Measurements from ENCODE around the gene FSD1L. TPM values are rescaled to one million over a fixed set of nuclear protein-coding genes. Genes with fewer than 3 reads are reported as not detected.

FSD1L gene
- total RNA-seq, 3 donors from 2014 or later: 3.4 to 5.9 (median 5.2) TPM

GRCh38 chr9:105452185-105452584 lies 4.4 kb downstream of the FSD1L start:
- Histone ChIP-seq H3K27me3 (no peaks in the 10 kb centered on the region), H3K27ac (no peak overlapping the region), H3K4me3 (no peak overlapping the region), H3K4me1 (peaks cover 0 to 6% of the 10 kb centered on the region in 2 donors), H3K36me3 (no peaks in the 10 kb centered on the region), H3K9me3 (no peaks in the 10 kb centered on the region)
- no peak for TF ChIP-seq CTCF (IDR thresholded peaks at IDR 0.05)
- no peak for TF ChIP-seq POLR2A (IDR thresholded peaks at IDR 0.05)
- TF ChIP-seq POLR2AphosphoS5 (IDR thresholded peaks at IDR 0.05): no peak
- DNase-seq (ENCODE audit: low spot score in 2 of 2): no peak
- intact Hi-C loops (cut with DNase I; ENCODE audit: low total_unique reads): no loop called here

- Histone ChIP-seq H3K9me3 (no peaks in the 10 kb centered on the region), H3K27ac (no peak overlapping the region), H3K4me1 (no peaks in the 10 kb centered on the region), H3K36me3 (no peaks in the 10 kb centered on the region), H3K27me3 (no peaks in the 10 kb centered on the region), H3K4me3 (no peak overlapping the region)
- intact Hi-C loops (cut with DNase I; ENCODE audit: low total_unique reads): no loop called here
- no peak for TF ChIP-seq POLR2AphosphoS5 (IDR thresholded peaks at IDR 0.05)
- TF ChIP-seq CTCF (IDR thresholded peaks at IDR 0.05): no peak
- no peak for TF ChIP-seq POLR2A (IDR thresholded peaks at IDR 0.05)
- DNase-seq (ENCODE audit: low spot score in 2 of 2): no peak
Measured at GRCh38 chr9:105455836-105456475, 8.1 kb downstream of the FSD1L start.

- Histone ChIP-seq H3K27me3 (no peaks in the 10 kb centered on the region), H3K4me1 (no peaks in the 10 kb centered on the region), H3K9me3 (no peaks in the 10 kb centered on the region), H3K4me3 (peak overlapping the region in 2 of 3 donors; percentile 15 to 29), H3K27ac (no peak overlapping the region), H3K36me3 (no peaks in the 10 kb centered on the region)
- TF ChIP-seq POLR2AphosphoS5 (IDR thresholded peaks at IDR 0.05) (no peak), CTCF (IDR thresholded peaks at IDR 0.05) (no peak), POLR2A (IDR thresholded peaks at IDR 0.05) (no peak)
- intact Hi-C loops (cut with DNase I; ENCODE audit: low total_unique reads): no loop called here
- no peak for DNase-seq (ENCODE audit: low spot score in 2 of 2)
Measured at GRCh38 chr9:105457560-105458294, 9.9 kb downstream of the FSD1L start.

GRCh38 chr9:105458404-105458803 lies 10.6 kb downstream of the FSD1L start:
- TF ChIP-seq POLR2AphosphoS5 (IDR thresholded peaks at IDR 0.05): no peak
- TF ChIP-seq CTCF (IDR thresholded peaks at IDR 0.05): no peak
- no peak for TF ChIP-seq POLR2A (IDR thresholded peaks at IDR 0.05)
- Histone ChIP-seq H3K27me3 (no peaks in the 10 kb centered on the region), H3K9me3 (no peaks in the 10 kb centered on the region), H3K36me3 (no peaks in the 10 kb centered on the region), H3K4me1 (no peaks in the 10 kb centered on the region), H3K4me3 (no peak overlapping the region), H3K27ac (no peak overlapping the region)
- no peak for DNase-seq (ENCODE audit: low spot score in 2 of 2)
- intact Hi-C loops (cut with DNase I; ENCODE audit: low total_unique reads): no loop called here

- Histone ChIP-seq H3K4me1 (no peaks in the 10 kb centered on the region), H3K4me3 (no peak overlapping the region), H3K27me3 (no peaks in the 10 kb centered on the region), H3K27ac (no peak overlapping the region), H3K36me3 (no peaks in the 10 kb centered on the region), H3K9me3 (no peaks in the 10 kb centered on the region)
- intact Hi-C loops (cut with DNase I; ENCODE audit: low total_unique reads): no loop called here
- TF ChIP-seq CTCF (IDR thresholded peaks at IDR 0.05) (no peak), POLR2AphosphoS5 (IDR thresholded peaks at IDR 0.05) (no peak), POLR2A (IDR thresholded peaks at IDR 0.05) (no peak)
- no peak for DNase-seq (ENCODE audit: low spot score in 2 of 2)
Measured at GRCh38 chr9:105459336-105459735, 11.5 kb downstream of the FSD1L start.
